Esophagus squamous epithelium (tissue), 5 donors: Measurements from ENCODE around the gene CTTN. TPM values are rescaled to one million over a fixed set of nuclear protein-coding genes. Genes with fewer than 3 reads are reported as not detected.

Experiments
- DNase-seq: peaks from one replicate; lab custom pipeline; 2025; lab: John Stamatoyannopoulos, UW
- H3K27ac ChIP-seq, 4 donors: fragments of 200-600 bp; sonication (generic); one replicate each; pipeline ENCODE4 v1.5.1; 2016 to 2019; ENCODE audit warnings: mild to moderate bottlenecking in 1 of 4
- H3K27me3 ChIP-seq, 4 donors: fragments of 200-600 bp; sonication (generic); 1 replicate in 3 of 4; 2 replicates in 1 of 4; pipeline versions ENCODE4 v1.5.1 to v1.6.0; 2017 to 2021; ENCODE audit warnings: antibody characterized with exemption in 1 of 4
- H3K36me3 ChIP-seq, 3 donors: fragments of 200-600 bp; sonication (generic); one replicate each; pipeline ENCODE4 v1.5.1; 2016 to 2019
- H3K4me1 ChIP-seq, 3 donors: fragments of 200-600 bp; sonication (generic); one replicate each; pipeline ENCODE4 v1.5.1; 2017 to 2019
- H3K4me3 ChIP-seq, 4 donors: fragments of 200-600 bp; sonication (generic); 1 replicate in 3 of 4; 2 replicates in 1 of 4; pipeline ENCODE4 v1.5.1; 2016 to 2019; ENCODE audit warnings: mild to moderate bottlenecking in 2 of 4, moderate library complexity in 1 of 4
- H3K9me3 ChIP-seq, 3 donors: fragments of 200-600 bp; sonication (generic); one replicate each; pipeline ENCODE4 v1.5.1; 2016 to 2019
- CTCF ChIP-seq, 6 experiments: fragments of 450-650 bp in 4 of 6; fragments of 200-600 bp in 2 of 6; sonication (generic) in 2 of 6; IDR thresholded peaks; one replicate each; pipeline ENCODE4 v1.5.1; 2016 to 2019; ENCODE audit warnings: antibody characterized with exemption in 6 of 6, mild to moderate bottlenecking in 4 of 6, moderate library complexity in 4 of 6
- POLR2A ChIP-seq, 4 donors: fragments of 450-650 bp; IDR thresholded peaks; one replicate each; pipeline ENCODE4 v1.6.1; 2017; ENCODE audit warnings: antibody characterized with exemption in 4 of 4, mild to moderate bottlenecking in 4 of 4, moderate library complexity in 3 of 4
- WGBS, 2 donors: methylation state at CpG; one replicate each; pipeline ENCODE4 v1.1.5; 2018; 5-methylcytosine and 5-hydroxymethylcytosine counted together
- intact Hi-C: fragments of 100-400 bp; cut with DNase I; formaldehyde crosslinking; loops from one replicate; pipeline ENCODE4 v1.15.0; 2022
- total RNA-seq, 4 donors: library from RNA; depleted of rRNA; stranded (reverse); fragments of >200 nt; gene quantifications; one replicate each; pipeline ENCODE4 v1.1.0, GENCODE V29; 2016
- donor health status: DM: yes; HTN: yes; CAD: no.

CTTN gene
- total RNA-seq, 4 donors from 2014 or later, result 244 to 444 (median 320) TPM

- 81 to 86% methylated on average over 5 to 6 of the region's 6 CpGs for WGBS, 2 donors
- Histone ChIP-seq H3K27ac (no peak overlapping the region), H3K4me1 (no peaks in the 10 kb centered on the region), H3K4me3 (no peak overlapping the region), H3K36me3 (peaks cover 17 to 100% (median 19%) of the 10 kb centered on the region in 3 donors), H3K9me3 (no peaks in the 10 kb centered on the region), H3K27me3 (no peaks in the 10 kb centered on the region)
- TF ChIP-seq POLR2A (IDR thresholded peaks at IDR 0.05) (no peak), CTCF (IDR thresholded peaks at IDR 0.05) (no peak)
- DNase-seq, result no peak
- intact Hi-C loops, result no loop called here
These were observed 38.1 kb upstream of the CTTN start for GRCh38 chr11:70360211-70360610.

GRCh38 chr11:70364178-70364577 is 34.2 kb upstream of the CTTN start:
- H3K27ac ChIP-seq, result no peak overlapping the region
- H3K36me3 ChIP-seq, result peaks cover 0 to 80% (median 4%) of the 10 kb centered on the region in 3 donors

GRCh38 chr11:70364745-70365543 is 33.4 kb upstream of the CTTN start:
- DNase-seq, result no peak
- TF ChIP-seq POLR2A (IDR thresholded peaks at IDR 0.05) (no peak), CTCF (IDR thresholded peaks at IDR 0.05) (no peak)
- WGBS, 2 donors, result 74 to 80% methylated on average over 25 of the region's 25 CpGs
- intact Hi-C loops, result no loop called here
- Histone ChIP-seq H3K4me1 (no peaks in the 10 kb centered on the region), H3K4me3 (no peak overlapping the region), H3K36me3 (peaks cover 0 to 72% (median 4%) of the 10 kb centered on the region in 3 donors), H3K27ac (no peak overlapping the region), H3K9me3 (no peaks in the 10 kb centered on the region), H3K27me3 (no peaks in the 10 kb centered on the region)

More at GRCh38 chr11:70364178-70364577, 34.2 kb upstream of the CTTN start:
- WGBS, 2 donors, result 84 to 97% methylated on average over 2 of the region's 2 CpGs
- Histone ChIP-seq H3K27me3 (no peaks in the 10 kb centered on the region), H3K4me1 (no peaks in the 10 kb centered on the region), H3K9me3 (no peaks in the 10 kb centered on the region), H3K4me3 (no peak overlapping the region)
- TF ChIP-seq POLR2A (IDR thresholded peaks at IDR 0.05), result no peak
- no peak for TF ChIP-seq CTCF (IDR thresholded peaks at IDR 0.05)
- DNase-seq, result no peak
- intact Hi-C loops, result no loop called here

GRCh38 chr11:70365544-70365927 is 32.8 kb upstream of the CTTN start:
- H3K36me3 ChIP-seq, result peaks cover 0 to 69% (median 4%) of the 10 kb centered on the region in 3 donors
- intact Hi-C loops, result no loop called here

More at GRCh38 chr11:70365544-70365927, 32.8 kb upstream of the CTTN start:
- Histone ChIP-seq H3K9me3 (no peaks in the 10 kb centered on the region), H3K27me3 (no peaks in the 10 kb centered on the region), H3K4me1 (no peaks in the 10 kb centered on the region), H3K4me3 (no peak overlapping the region), H3K27ac (no peak overlapping the region)
- TF ChIP-seq CTCF (IDR thresholded peaks at IDR 0.05) (no peak), POLR2A (IDR thresholded peaks at IDR 0.05) (no peak)
- 72 to 80% methylated on average over 3 of the region's 3 CpGs for WGBS, 2 donors
- DNase-seq, result no peak
